Calu3 (cell line): ENCODE data around the gene BABAM1. TPM values are rescaled to one million over a fixed set of nuclear protein-coding genes. Genes with fewer than 3 reads are reported as not detected.

Experiments used
- BruUV-seq: library from RNA; stranded (reverse); fragments of 400-500 nt; replicated peaks from 2 replicates; lab custom pipeline; 2021; lab: Mats Ljungman, UMichigan
- CTCF ChIA-PET: fragments of 300-600 bp; sonication (Branson Sonifier 250); formaldehyde crosslinking; loops from one replicate; lab custom pipeline; 2022; ENCODE audit warnings: antibody characterized with exemption; lab: Charles Lee
- DNase-seq: peaks from one replicate; pipeline ENCODE4 v3.0.0; 2022
- H3K27ac Mint-ChIP-seq: one replicate; pipeline ENCODE4 v1.8.0; 2022; ENCODE audit warnings: mixed read lengths; ENCODE audit not compliant: unreplicated experiment
- H3K27me3 Mint-ChIP-seq: one replicate; pipeline ENCODE4 v1.8.0; 2022; ENCODE audit warnings: mixed read lengths; ENCODE audit not compliant: unreplicated experiment
- H3K36me3 Mint-ChIP-seq: one replicate; pipeline ENCODE4 v1.8.0; 2022; ENCODE audit warnings: mild to moderate bottlenecking, moderate library complexity, mixed read lengths; ENCODE audit not compliant: insufficient read depth, unreplicated experiment
- H3K4me1 Mint-ChIP-seq: one replicate; pipeline ENCODE4 v1.8.0; 2022; ENCODE audit warnings: mild to moderate bottlenecking, low read depth, mixed read lengths; ENCODE audit not compliant: unreplicated experiment
- H3K4me3 Mint-ChIP-seq: one replicate; pipeline ENCODE4 v1.8.0; 2022; ENCODE audit warnings: mild to moderate bottlenecking, low read depth, moderate library complexity, mixed read lengths; ENCODE audit not compliant: unreplicated experiment
- H3K9me3 Mint-ChIP-seq: one replicate; pipeline ENCODE4 v1.8.0; 2022; ENCODE audit warnings: low read depth, mixed read lengths; ENCODE audit not compliant: unreplicated experiment
- CTCF ChIP-seq: fragments of 200-600 bp; IDR thresholded peaks from one replicate; pipeline ENCODE4 v1.8.0; 2022; ENCODE audit warnings: antibody characterized with exemption; ENCODE audit not compliant: unreplicated experiment
- intact Hi-C: fragments of 100-400 bp; cut with micrococcal nuclease; formaldehyde crosslinking; loops from one replicate; pipeline ENCODE4 v1.10.0; 2022; ENCODE audit not compliant: unreplicated experiment
- total RNA-seq: library from RNA; stranded (reverse); gene quantifications from 2 replicates; pipeline ENCODE4 v1.2.3, GENCODE V29; 2022

BABAM1 gene
- total RNA-seq, 1 experiment from 2014 or later = 75.2 TPM

GRCh38 chr19:17234911-17235299 lies 32.3 kb upstream of the BABAM1 start:
- intact Hi-C loops = no loop called here
- peaks cover 49% of the 10 kb centered on the region for H3K36me3 Mint-ChIP-seq
- no peaks in the 10 kb centered on the region for H3K27me3 Mint-ChIP-seq
- TF ChIP-seq CTCF = no peak
- CTCF ChIA-PET = no interaction called here
- H3K27ac Mint-ChIP-seq = no peak overlapping the region
- H3K9me3 Mint-ChIP-seq = no peaks in the 10 kb centered on the region
- peak; percentile 53 for DNase-seq
- H3K4me3 Mint-ChIP-seq = peak overlapping the region; percentile 63
- BruUV-seq = no TSS peak
- H3K4me1 Mint-ChIP-seq = no peaks in the 10 kb centered on the region

GRCh38 chr19:17235300-17235970 lies 31.8 kb upstream of the BABAM1 start:
- peak; percentile 33 for DNase-seq
- H3K4me3 Mint-ChIP-seq = peak overlapping the region; percentile 63
- H3K27me3 Mint-ChIP-seq = no peaks in the 10 kb centered on the region
- H3K27ac Mint-ChIP-seq = no peak overlapping the region
- intact Hi-C loops = no loop called here
- H3K36me3 Mint-ChIP-seq = peaks cover 46% of the 10 kb centered on the region
- CTCF ChIA-PET = no interaction called here
- peaks cover 1% of the 10 kb centered on the region for H3K4me1 Mint-ChIP-seq
- TF ChIP-seq CTCF = no peak
- BruUV-seq = no TSS peak
- H3K9me3 Mint-ChIP-seq = no peaks in the 10 kb centered on the region

GRCh38 chr19:17235971-17236777 lies 31.1 kb upstream of the BABAM1 start:
- no peak for TF ChIP-seq CTCF
- Mint-ChIP-seq H3K9me3 (no peaks in the 10 kb centered on the region), H3K27ac (no peak overlapping the region), H3K27me3 (no peaks in the 10 kb centered on the region), H3K36me3 (peaks cover 41% of the 10 kb centered on the region), H3K4me1 (peaks cover 8% of the 10 kb centered on the region), H3K4me3 (peak overlapping the region; percentile 63)
- CTCF ChIA-PET = no interaction called here
- no peak for DNase-seq
- intact Hi-C loops = no loop called here
- BruUV-seq = no TSS peak

- H3K27ac Mint-ChIP-seq = no peak overlapping the region
- H3K36me3 Mint-ChIP-seq = peaks cover 33% of the 10 kb centered on the region
- H3K4me1 Mint-ChIP-seq = peaks cover 8% of the 10 kb centered on the region
- no peak for DNase-seq
- CTCF ChIA-PET = no interaction called here
- no peak overlapping the region for H3K4me3 Mint-ChIP-seq
- TF ChIP-seq CTCF = no peak
- no peaks in the 10 kb centered on the region for H3K27me3 Mint-ChIP-seq
- H3K9me3 Mint-ChIP-seq = no peaks in the 10 kb centered on the region
- intact Hi-C loops = no loop called here
- BruUV-seq = no TSS peak
These were observed 30.3 kb upstream of the BABAM1 start for GRCh38 chr19:17236811-17237543.
